Colon (tissue), 2 donors: Measurements from ENCODE around the gene POTEJ.
"Not testable (repeated sequence)": the region's sequence is repeated elsewhere in the genome, so short reads cannot be mapped to it uniquely, and the experiment has no call there.

Experiments
- FAIRE-seq: peaks from 2 replicates; lab custom pipeline; 2012; peaks lifted over from hg19 to GRCh38; lab: Jason Lieb, UNC
- donor health status: control.
- donor health status: control.

The POTEJ gene

DNA sequence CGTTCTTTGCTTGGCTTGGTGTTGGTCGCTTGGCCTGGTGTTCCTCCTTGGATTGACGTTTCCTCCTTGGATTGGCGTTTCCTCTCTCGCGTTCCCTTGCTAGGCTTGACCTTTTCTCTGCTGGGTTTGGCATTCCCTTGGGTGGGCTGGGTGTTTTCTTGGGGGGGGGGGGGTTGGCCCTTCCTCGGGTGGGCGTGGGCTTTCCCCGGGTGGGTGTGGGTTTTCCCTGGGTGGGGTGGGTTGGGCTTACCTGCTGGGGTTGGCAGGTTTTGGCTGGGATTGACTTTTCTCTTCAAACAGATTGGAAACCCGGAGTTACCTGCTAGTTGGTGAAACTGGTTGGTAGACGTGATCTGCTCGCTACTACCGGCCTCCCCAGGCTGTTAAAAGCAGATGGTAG lies at the start of gene POTEJ:
TSS of gene POTEJ (plus strand) at position 301 of the 400 bp plus-strand sequence. CDS start at position 394, 93 bp downstream.
- FAIRE-seq, result not testable (repeated sequence)

DNA sequence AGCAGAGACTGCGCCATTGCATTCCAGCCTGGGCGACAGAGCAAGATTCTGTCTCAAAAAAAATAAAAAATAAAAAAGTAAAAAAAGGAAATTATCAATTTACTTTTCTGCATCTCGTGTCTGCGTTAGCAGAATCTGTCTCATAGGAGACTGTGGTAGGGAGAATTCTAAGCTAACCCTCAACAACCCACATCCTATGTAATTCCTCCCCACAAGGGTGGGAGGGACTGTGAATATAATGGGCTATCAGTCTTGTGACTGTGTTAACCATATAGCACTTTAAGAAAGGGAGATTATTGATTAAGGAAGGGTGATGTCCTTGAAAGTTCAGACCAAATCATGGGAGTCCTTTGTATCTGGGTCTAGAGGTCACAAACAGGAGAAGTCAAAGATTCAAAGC lies 45.1 kb upstream of the POTEJ start:
- FAIRE-seq, result not testable (repeated sequence)

DNA sequence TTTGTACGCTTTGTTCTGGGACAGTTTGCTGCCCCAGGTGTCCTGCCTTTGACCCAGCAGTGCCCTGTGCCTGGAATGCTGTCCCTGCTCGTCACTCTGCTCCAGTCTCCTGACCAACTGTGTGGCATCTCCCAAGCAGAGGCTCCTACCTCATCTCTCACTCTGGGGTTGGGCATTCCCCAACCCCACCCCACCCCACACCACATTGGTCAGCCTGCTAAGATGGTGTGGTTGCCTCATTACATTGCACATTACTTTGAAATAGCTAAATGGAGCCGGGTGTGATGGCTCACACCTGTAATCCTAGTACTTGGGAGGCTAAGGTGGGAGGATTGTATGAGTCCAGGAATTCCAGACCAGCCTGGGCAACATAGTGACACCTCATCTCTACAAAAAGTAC lies 39.3 kb upstream of the POTEJ start:
- not testable (repeated sequence) for FAIRE-seq

DNA sequence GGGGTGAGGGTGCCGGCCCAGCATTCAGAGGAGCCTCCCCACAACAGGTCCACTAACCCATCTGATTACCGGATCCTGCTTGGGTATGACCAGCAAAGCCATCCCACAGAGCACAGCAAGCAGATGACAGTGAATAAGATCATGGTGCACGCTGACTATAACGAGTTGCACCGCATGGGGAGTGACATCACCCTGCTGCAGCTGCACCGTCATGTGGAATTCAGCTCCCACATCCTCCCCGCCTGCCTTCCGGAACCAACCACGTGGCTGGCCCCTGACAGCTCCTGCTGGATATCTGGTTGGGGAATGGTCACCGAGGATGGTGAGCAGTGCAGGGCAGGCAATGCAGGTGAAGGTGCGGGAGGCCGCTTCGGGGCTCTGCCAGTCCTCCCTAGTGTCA lies 37.0 kb upstream of the POTEJ start:
- FAIRE-seq, result not testable (repeated sequence)

DNA sequence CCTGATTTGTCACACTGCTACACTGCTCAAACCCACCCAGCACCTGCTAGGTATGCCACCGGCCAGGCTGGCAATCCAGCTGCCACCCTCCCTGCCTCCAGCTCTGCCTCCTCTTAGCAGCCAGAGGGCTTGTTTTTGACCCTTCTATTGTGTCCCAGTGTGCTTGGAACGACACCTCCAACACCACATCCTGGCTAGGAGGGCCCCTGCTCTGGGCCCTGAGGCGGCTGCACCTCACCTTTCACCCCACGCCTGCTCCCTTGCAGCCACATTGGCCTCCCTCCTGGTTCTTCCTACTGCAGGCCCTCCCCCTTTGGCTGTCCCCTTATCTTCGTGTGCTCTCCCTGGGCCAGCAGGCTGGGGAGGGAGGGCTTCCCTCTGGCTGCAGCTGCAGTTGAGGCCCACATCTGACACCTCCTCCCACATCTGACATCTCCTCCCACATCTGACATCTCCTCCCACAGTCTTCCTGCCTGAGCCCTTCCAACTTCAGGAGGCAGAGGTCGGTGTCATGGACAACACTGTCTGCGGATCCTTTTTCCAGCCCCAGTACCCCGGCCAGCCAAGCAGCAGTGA lies 34.9 kb upstream of the POTEJ start:
- FAIRE-seq, result not testable (repeated sequence)

DNA sequence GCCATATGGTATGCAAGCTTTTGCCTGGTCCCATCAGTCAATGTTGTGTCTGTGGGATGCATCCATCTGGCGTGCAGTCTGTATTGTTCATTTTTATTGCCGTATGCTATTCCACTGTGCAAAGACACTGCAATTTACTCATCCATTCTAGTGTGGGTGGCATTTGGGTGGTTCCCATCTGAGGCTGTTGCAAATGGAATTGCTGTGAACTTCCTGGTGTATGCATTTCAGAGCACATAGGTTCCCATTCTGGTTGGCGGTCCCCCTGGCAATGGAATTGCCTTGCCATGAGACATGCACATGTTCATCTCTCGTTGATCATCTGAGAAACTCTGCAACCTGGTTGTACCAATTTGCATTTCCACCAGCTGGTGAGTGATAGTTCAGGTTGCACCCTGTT lies 33.7 kb upstream of the POTEJ start:
- not testable (repeated sequence) for FAIRE-seq

DNA sequence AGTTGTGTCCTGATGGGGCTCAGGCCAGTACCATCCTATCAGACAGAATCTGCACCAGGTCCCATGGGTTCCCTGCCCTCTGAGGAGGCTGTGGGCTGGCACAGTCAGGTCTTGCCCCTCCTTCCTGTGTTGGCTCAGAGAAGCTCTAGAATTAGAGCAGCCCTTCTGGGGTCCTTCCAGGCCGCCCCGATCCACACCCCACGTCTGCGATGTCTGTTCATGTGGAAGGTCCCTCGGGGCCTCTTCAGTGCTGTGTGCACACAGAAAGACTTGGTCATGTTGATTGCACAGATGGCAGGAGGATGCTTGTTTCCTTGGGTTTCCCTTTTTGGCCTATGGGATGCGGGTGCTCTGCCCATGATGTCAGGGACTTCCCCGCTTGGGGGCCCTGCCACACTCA lies 32.1 kb upstream of the POTEJ start:
- not testable (repeated sequence) for FAIRE-seq

DNA sequence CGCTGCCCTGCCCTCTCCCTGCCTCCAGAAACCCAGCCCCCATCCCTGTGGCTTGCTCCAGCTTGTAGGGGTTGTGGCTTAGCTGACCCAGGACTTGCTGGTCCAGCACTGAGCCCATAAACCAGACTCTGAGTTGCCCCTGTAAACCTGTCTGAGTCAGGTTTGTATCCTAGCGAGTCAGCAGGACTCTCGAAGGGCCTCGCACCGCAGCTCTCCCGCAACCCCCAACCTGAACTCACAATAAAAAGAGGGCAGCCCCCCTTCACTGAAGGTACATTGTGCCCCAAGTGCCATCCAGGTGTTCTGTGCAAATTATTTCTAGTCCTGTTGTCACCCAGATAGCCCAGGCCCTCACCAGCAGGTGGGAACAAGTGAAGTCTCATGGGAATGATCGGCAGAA lies 29.7 kb upstream of the POTEJ start:
- not testable (repeated sequence) for FAIRE-seq

DNA sequence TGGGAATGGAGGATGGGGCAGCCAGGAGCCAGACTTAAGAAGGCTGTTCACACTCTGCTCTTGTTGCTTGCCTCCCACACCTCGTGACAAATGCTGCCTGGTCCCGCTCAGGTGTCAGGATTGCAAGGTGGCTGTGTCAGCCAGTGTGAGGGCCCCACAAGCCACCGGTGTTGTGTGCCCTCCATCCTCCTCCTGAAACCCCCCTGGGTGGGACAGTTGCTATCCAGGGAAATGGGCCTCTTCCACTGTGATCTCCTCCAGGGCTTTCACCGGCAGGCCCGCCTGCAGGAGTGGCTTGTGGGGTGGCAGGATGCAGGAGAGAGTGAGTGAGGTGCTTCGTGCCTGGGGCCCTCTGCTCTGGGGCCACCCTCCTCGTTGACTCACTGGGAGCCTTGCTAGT lies 28.3 kb upstream of the POTEJ start:
- FAIRE-seq, result not testable (repeated sequence)

DNA sequence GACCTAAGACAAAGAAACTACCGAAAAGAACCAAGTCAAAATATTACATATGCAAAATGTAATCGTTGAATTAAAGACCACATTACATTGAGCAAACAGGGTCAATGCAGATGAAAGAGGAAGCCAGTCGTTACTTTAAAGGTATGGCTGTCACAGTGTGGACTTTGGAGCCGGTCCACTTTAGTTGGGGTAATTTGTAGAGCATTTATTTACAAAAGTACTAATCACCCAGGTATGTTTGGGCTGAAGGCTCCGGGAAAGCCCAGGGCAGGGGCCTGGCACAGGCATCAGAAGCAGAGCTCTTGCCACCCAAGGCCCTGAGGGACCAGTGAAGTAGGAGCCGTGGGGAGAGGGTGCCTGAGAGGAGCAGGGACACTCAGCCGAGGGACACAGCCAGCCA lies 27.7 kb upstream of the POTEJ start:
- FAIRE-seq, result not testable (repeated sequence)

DNA sequence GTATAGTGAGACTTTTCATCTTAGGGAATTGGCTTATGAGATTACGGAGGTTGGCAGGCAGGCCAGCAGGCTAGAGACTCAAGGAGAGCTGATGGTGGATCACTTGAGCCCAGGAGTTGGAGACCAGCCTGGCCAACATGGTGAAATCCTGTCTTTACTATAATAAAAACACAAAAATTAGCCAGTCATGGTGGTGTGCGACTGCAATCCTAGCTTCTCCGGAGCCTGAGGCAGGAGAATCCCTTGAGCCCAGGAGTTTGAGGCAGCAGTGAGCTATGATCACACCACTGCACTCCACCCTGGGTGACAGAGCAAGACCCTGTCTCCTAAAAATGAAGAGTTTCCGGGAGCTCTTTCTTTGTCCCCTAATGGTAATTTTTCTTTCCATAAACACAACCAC lies 26.5 kb upstream of the POTEJ start:
- FAIRE-seq, result not testable (repeated sequence)

DNA sequence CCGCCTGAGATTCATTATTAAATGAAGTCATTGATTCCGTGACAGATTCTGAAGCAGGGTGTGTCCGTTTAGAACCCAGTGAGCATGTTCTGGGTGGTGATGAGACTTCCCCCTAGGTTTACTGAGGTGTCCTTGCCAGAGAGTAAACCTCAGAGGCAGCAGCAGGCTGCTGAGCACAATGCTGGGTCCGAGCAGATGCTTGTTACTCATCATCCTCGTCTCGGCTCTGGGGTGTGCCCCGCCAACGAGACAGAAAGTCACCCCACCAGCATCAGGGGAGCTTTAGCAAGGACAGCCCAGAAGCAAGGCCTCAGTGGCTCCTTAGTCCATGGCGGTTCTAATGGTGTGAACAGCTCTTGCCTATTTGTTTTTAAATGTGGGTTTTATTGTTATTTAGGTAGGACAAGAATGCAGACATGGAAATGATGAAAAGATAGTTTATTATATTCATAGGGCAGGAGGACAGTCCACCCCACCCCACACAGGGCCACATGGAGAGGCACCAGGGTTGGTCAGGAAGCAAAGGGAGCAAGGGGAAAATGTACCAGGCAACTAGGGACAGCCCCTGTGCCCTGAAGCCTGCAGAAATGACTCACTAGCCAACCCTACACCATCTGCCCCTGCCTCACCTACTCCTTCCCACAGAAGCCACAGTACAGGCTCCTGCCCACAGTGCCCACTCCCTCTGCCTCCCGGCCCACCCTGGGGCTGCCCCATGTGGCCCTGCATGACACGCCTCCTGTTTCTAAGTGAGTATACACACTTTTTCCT lies 22.4 kb upstream of the POTEJ start:
- not testable (repeated sequence) for FAIRE-seq

DNA sequence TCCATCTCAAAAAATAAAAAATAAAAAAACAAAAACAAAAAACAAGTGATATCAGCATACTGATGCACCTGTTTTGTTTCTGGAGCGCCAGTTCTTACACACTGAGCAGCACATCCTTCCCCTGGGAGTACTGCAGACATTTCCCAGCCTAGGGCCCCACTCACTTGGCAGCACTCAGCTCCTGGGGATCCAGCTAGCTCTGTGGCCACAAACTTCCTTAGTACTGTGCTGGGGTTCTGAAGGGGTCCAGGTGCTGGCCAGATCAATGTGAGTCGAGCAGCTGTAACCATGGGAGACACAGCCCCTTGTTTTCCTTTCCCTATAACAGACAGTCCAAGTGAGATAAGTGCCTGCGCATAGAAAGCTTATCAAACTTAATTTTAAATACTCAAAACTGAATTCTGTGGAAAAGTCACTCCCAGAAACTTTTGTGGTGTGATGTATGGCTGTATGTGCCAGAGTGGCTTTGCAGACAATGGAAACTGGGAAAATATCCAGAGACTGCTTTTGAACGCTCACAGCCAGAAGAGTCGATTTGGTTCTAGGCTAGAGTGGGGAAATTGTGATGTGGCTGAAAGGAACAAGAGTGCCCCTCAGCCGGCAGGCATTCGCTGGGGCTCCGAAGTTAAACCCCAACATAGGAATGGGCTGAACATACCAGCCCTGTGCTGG lies 20.9 kb upstream of the POTEJ start:
- FAIRE-seq, result not testable (repeated sequence)

DNA sequence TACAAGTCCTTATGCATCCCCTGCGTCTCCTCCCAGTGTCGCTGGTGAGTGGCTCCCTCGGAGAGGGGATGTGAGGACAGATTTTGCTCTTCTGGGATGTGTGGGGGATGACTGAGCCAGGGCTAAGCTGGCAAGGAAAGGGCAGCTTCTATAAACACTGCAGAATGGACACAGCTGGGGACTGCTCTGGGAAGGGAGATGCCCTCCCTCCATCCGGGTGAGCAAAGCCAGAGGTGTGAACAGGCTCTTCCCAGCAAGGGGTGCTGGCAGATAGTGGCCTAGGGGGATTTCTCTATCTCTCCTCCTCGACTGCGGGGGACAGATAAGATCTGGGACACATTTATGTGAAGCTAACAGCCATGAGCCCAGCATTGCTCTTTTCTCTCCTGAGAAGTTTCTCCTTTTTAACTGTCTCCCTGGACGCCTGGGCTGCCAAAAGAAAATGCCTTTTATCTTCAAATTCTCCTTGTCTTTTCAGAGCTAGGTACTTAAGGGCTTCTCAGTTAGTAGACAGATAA lies 20.3 kb upstream of the POTEJ start:
- not testable (repeated sequence) for FAIRE-seq

DNA sequence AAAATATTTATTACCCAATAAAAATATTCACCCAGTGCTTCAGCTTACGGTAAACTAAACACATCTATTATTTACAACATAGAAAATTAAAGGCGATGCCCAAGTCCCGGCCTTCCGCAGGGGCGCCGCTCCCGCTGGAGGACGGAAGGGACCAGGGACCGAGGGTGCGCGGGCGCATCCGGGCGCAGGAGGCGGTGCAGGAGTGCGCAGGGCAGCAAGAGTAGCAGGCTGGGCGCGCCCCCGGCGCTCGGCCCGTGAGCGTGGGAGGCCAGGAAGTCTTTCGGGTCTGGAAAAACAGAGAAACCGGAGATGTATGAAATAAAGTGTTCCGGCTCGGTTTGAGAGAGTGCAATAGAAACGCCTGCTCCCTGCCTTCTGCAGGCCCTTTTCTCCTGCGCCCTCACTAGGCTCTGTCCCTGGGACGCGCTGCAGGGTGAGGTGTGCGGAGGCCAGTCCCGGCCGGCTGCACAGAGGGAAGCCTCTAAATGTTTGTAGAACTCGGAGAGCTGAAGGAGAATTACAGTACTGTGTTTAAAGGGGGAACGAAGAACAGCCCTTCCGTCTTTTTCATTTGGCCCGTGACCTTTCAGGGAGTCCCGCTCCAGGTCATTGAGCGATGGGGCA lies 18.3 kb upstream of the POTEJ start:
- FAIRE-seq, result not testable (repeated sequence)

DNA sequence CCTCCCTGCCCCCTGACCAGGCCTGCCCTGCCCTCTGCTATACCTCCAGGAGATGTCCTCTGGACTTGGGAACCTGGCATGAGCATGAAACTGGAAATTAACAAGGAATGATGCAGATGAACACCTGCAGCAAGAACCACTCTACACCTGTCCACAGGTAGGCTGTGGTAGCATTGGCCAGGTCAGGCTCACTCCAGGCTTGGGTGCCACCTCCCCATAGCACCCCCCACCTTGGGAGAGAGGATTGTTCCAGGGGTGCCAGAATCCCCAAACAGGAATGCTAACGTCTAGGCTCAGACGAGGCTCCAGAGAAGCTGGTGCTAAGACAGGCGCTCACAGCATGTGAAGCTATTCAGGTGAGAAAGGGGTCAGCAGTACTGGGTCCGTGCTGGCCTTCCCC lies 17.2 kb upstream of the POTEJ start:
- FAIRE-seq, result not testable (repeated sequence)

DNA sequence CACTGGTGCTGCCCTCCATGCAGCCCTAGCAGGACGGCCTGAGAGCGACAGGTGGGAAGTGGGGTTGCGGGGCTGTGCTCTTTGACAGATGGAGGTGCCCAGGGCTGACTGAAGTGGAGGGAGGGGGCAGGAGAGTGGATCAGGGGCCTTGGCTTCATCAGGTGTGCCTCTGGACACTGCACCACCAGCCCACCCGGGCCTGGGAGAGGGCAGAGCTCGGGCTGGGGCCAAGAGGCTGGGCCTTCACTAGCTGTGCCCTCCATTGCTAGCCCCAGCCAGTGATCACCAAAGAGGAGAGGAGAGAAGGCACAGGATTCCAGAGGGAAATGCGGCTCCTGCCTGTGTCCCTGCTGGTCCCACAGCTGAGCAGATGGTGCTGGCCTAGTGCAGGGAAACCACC lies 14.5 kb upstream of the POTEJ start:
- FAIRE-seq, result not testable (repeated sequence)

DNA sequence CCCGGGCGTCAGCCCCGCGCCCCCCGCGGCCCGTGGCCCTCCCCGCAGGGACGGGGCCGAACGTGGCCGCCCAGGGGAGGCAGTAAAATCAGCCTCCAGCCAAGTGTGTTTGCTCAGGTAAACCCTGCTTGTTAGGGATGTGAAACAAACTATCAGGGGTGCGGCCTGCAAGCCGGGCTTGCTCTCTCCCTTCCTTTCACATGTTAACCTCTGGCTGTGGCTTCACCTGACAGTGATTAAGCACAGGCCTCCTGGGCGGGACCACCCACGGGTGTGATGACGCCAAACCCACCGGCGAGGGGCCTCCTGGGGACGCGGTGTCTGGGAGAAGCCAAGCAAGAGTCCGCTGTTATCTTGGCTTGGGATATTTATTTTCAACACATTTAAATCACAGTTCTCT lies 13.2 kb upstream of the POTEJ start:
- not testable (repeated sequence) for FAIRE-seq

DNA sequence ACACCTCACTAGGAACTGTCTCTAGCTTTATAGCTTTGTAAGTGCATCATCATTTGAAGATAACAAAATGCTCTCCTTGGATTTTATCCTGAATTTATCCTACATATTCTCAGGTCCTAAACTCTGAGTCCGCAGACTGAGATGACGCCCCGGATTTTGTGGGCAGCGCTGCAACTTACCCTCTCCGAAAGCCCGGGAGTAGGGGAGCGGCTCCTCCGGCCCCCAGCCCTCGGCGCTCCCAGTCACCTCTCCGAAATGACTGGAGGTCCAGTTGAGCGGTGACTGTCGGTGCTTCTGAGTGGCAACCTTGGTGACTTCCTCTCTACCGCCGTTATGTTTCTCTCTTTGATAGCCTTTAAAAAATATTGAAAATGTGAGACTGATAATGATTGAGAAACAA lies 12.8 kb upstream of the POTEJ start:
- FAIRE-seq, result not testable (repeated sequence)

DNA sequence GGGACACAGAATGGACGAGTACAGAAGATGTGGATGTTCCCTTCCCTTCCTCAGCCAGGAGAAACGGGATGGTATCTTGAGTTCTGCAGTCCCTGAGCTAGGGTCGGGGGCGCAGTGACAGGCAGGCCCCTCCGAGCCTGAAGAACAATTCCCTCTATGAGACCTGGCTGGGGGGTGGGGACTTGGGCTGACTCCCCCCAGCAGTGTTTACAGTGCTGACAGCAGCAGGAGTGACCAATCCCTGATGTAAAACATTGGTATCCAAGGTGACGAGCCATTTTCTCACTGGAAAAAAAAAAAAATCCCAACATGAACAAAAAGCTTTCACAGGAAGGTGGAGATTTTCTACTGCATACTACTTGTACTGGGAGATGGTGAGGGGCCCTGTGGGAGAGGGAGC lies 11.8 kb upstream of the POTEJ start, which contains the start of gene CFC1:
TSS of gene CFC1 (minus strand) at position 183 of the 400 bp plus-strand sequence. CDS start 288 bp downstream, outside the sequence.
- FAIRE-seq, result not testable (repeated sequence)

DNA sequence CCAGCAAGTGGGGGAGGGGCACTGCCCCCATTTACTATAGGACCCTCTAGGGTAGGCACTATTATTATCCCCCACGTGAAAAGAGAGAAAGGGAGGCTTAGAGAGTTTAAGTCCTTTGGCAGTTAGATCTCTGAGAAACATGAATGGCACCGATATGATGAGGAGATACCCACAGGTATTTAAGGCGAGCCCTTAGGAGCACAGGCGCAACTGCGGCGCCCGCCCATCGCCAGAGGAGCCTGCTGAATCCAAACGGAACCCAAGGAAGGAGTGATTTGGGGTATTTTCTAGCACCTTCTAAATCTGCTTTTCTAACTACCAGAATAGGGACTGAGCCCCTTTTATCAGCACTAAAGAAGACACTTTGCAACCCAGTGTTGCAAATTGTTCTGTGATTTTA lies 11.3 kb upstream of the POTEJ start:
- FAIRE-seq, result not testable (repeated sequence)

DNA sequence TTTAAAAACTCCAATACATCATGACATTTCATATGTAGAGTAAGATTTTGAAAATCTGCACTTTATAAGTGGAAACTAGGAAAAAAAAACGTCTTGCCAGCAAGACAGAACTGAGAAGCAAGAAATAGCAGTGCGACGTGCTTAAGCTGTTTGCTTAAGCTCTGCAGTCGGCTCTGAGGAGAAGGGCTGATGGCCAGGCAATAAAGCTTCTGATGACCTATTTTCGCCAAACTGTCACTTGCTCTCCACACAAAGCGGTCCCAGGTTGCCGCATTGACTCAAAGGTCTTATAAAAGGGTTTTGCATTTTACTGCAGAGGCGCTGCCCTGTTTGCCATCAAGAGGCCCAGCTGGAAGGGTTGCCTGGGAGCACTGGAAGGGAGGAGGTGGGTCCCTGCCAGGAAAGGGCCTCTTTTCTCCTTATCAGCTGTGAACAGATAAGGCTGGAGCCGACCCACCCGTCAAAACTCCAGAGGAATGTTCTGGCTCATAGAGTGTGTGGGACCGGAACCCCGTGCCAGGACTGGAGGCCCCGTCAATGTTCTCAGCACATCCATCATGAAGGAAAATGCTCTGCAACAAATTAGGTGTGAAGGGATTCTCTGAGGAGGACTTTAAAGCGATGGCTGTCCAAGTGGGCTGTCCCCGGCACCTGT lies 9.5 kb upstream of the POTEJ start:
- FAIRE-seq, result not testable (repeated sequence)
